ENCODE results near the gene KREMEN1. TPM values are rescaled to one million over a fixed set of nuclear protein-coding genes. Genes with fewer than 3 reads are reported as not detected.
A peak's percentile ranks its signal among the peaks of the same experiment; 100 is the strongest.

Gene KREMEN1
- total RNA-seq, 1 donor from 2014 or later = 1.4 TPM

DNA sequence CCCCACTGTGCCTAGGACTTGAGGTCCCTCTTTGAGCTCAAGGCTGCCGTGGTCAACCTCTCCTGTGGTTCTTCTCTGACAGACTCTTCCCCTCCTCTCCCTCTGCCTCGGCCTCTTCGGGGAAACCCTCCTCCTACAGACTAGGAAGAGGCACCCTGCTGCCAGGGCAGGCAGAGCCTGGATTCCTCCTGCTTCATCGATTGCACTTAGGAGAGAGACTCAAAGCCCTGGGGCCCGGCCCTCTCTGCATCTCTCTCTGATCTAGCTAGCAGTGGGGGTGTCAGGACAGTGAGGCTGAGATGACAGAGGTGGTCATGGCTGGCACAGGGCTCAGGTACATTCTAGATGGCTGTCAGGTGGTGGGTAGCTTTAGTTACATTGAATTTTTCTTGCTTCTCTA lies 69.3 kb downstream of the KREMEN1 start:
- Mint-ChIP-seq H3K36me3 (peaks cover 33% of the 10 kb centered on the region), H3K4me3 (peak overlapping the region; percentile 36), H3K9me3 (no peaks in the 10 kb centered on the region), H3K27ac (peak overlapping the region; percentile 78), H3K27me3 (ENCODE audit: insufficient read depth, low read depth) (peaks cover 4% of the 10 kb centered on the region), H3K4me1 (peaks cover 45% of the 10 kb centered on the region)
- Histone ChIP-seq H2AFZ (replicated peaks) (no peak overlapping the region), H4K20me1 (ENCODE audit: low read depth) (no peaks in the 10 kb centered on the region), H3F3A (ENCODE audit: low read depth) (no peaks in the 10 kb centered on the region), H3K4me1 (peaks cover 23% of the 10 kb centered on the region), H3K9ac (no peak overlapping the region), H3K36me3 (no peaks in the 10 kb centered on the region), H3K27me3 (no peaks in the 10 kb centered on the region), H3K79me2 (ENCODE audit: low read depth) (no peaks in the 10 kb centered on the region), H3K27ac (no peak overlapping the region), H3K4me3 (no peak overlapping the region), H3K4me2 (no peak overlapping the region), H3K9me3 (ENCODE audit: low read depth) (no peaks in the 10 kb centered on the region)
- peak; percentile 40 for DNase-seq (ENCODE audit: low spot score)
- TF ChIP-seq EZH2 (IDR thresholded peaks at IDR 0.05) (no peak), CTCF (IDR thresholded peaks at IDR 0.05) (no peak), EZH2phosphoT487 (IDR thresholded peaks at IDR 0.05) (no peak)

GRCh38 chr22:29143941-29144785 lies 71.3 kb downstream of the KREMEN1 start:
- Mint-ChIP-seq H3K4me1 (peaks cover 49% of the 10 kb centered on the region), H3K4me3 (no peak overlapping the region), H3K27ac (no peak overlapping the region), H3K27me3 (ENCODE audit: insufficient read depth, low read depth) (peaks cover 2% of the 10 kb centered on the region), H3K9me3 (no peaks in the 10 kb centered on the region), H3K36me3 (peaks cover 20% of the 10 kb centered on the region)
- H2AFZ ChIP-seq (replicated peaks) = no peak overlapping the region
- no peaks in the 10 kb centered on the region for H3K9me3 ChIP-seq (ENCODE audit: low read depth)
- H3K4me2 ChIP-seq = no peak overlapping the region
- no peaks in the 10 kb centered on the region for H4K20me1 ChIP-seq (ENCODE audit: low read depth)
- no peaks in the 10 kb centered on the region for H3K79me2 ChIP-seq (ENCODE audit: low read depth)
- DNase-seq (ENCODE audit: low spot score) = no peak
- TF ChIP-seq EZH2phosphoT487 (IDR thresholded peaks at IDR 0.05) (no peak), CTCF (IDR thresholded peaks at IDR 0.05) (no peak), EZH2 (IDR thresholded peaks at IDR 0.05) (no peak)
- peaks cover 30% of the 10 kb centered on the region for H3K4me1 ChIP-seq
- H3K36me3 ChIP-seq = no peaks in the 10 kb centered on the region
- no peak overlapping the region for H3K9ac ChIP-seq
- no peaks in the 10 kb centered on the region for H3F3A ChIP-seq (ENCODE audit: low read depth)
- H3K27ac ChIP-seq = no peak overlapping the region
- H3K4me3 ChIP-seq = no peak overlapping the region
- H3K27me3 ChIP-seq = no peaks in the 10 kb centered on the region

- H4K20me1 ChIP-seq (ENCODE audit: low read depth) = no peaks in the 10 kb centered on the region
- H3K4me1 Mint-ChIP-seq = peaks cover 53% of the 10 kb centered on the region
- H3K9ac ChIP-seq = no peak overlapping the region
- H3F3A ChIP-seq (ENCODE audit: low read depth) = peaks cover 3% of the 10 kb centered on the region
- no peaks in the 10 kb centered on the region for H3K9me3 ChIP-seq (ENCODE audit: low read depth)
- H3K36me3 Mint-ChIP-seq = peaks cover 20% of the 10 kb centered on the region
- no peaks in the 10 kb centered on the region for H3K79me2 ChIP-seq (ENCODE audit: low read depth)
- TF ChIP-seq CTCF (IDR thresholded peaks at IDR 0.05) (no peak), EZH2 (IDR thresholded peaks at IDR 0.05) (no peak), EZH2phosphoT487 (IDR thresholded peaks at IDR 0.05) (no peak)
- H3K27ac ChIP-seq = no peak overlapping the region
- no peaks in the 10 kb centered on the region for H3K9me3 Mint-ChIP-seq
- H3K4me2 ChIP-seq = no peak overlapping the region
- H3K4me3 ChIP-seq = no peak overlapping the region
- no peaks in the 10 kb centered on the region for H3K36me3 ChIP-seq
- H3K27ac Mint-ChIP-seq = no peak overlapping the region
- no peak overlapping the region for H3K4me3 Mint-ChIP-seq
- DNase-seq (ENCODE audit: low spot score) = no peak
- no peak overlapping the region for H2AFZ ChIP-seq (replicated peaks)
- H3K27me3 Mint-ChIP-seq (ENCODE audit: insufficient read depth, low read depth) = peaks cover under 1% of the 10 kb centered on the region
- H3K4me1 ChIP-seq = peaks cover 34% of the 10 kb centered on the region
- H3K27me3 ChIP-seq = no peaks in the 10 kb centered on the region
Observed at GRCh38 chr22:29144786-29145160, 71.9 kb downstream of the KREMEN1 start.

All from neural progenitor cell (in vitro differentiated cells).